ENCODE data around the gene NCOR2.

GRCh38 chr12:124603100-124603541 lies 35.7 kb upstream of the NCOR2 start:
- no peak for TF ChIP-seq POLR2A (IDR thresholded peaks at IDR 0.05)
- TF ChIP-seq, protein P1, sequence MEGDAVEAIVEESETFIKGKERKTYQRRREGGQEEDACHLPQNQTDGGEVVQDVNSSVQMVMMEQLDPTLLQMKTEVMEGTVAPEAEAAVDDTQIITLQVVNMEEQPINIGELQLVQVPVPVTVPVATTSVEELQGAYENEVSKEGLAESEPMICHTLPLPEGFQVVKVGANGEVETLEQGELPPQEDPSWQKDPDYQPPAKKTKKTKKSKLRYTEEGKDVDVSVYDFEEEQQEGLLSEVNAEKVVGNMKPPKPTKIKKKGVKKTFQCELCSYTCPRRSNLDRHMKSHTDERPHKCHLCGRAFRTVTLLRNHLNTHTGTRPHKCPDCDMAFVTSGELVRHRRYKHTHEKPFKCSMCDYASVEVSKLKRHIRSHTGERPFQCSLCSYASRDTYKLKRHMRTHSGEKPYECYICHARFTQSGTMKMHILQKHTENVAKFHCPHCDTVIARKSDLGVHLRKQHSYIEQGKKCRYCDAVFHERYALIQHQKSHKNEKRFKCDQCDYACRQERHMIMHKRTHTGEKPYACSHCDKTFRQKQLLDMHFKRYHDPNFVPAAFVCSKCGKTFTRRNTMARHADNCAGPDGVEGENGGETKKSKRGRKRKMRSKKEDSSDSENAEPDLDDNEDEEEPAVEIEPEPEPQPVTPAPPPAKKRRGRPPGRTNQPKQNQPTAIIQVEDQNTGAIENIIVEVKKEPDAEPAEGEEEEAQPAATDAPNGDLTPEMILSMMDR (IDR thresholded peaks at IDR 0.05) = no peak
